ENCODE results near the gene PTPN4.

- TF ChIP-seq CTCF (IDR thresholded peaks at IDR 0.05) (no peak), POLR2A (IDR thresholded peaks at IDR 0.05) (no peak), POLR2AphosphoS5 (IDR thresholded peaks at IDR 0.05) (no peak), EP300 (IDR thresholded peaks at IDR 0.05) (no peak)
Observed at GRCh38 chr2:119937680-119938079, 178.0 kb downstream of the PTPN4 start.
